Measurements from ENCODE around the gene CFAP100.

CFAP100 gene

GRCh38 chr3:126364731-126365301 is 29.9 kb upstream of the CFAP100 start:
- TF ChIP-seq CTCF (IDR thresholded peaks at IDR 0.05; ENCODE audit: low read length, missing control alignments): no peak
- H3K4me3 ChIP-seq (replicated peaks; ENCODE audit: low read depth, low read length): no peak overlapping the region
- DNase-seq (ENCODE audit: low read depth): no peak

- no peak overlapping the region for H3K4me3 ChIP-seq (replicated peaks; ENCODE audit: low read depth, low read length)
- no peak for DNase-seq (ENCODE audit: low read depth)
- no peak for TF ChIP-seq CTCF (IDR thresholded peaks at IDR 0.05; ENCODE audit: low read length, missing control alignments)
These were observed 29.1 kb upstream of the CFAP100 start for GRCh38 chr3:126365351-126366277.

GRCh38 chr3:126367316-126367805 is 27.3 kb upstream of the CFAP100 start:
- no peak for DNase-seq (ENCODE audit: low read depth)
- no peak for TF ChIP-seq CTCF (IDR thresholded peaks at IDR 0.05; ENCODE audit: low read length, missing control alignments)
- no peak overlapping the region for H3K4me3 ChIP-seq (replicated peaks; ENCODE audit: low read depth, low read length)

- no peak for DNase-seq (ENCODE audit: low read depth)
- H3K4me3 ChIP-seq (replicated peaks; ENCODE audit: low read depth, low read length): no peak overlapping the region
- no peak for TF ChIP-seq CTCF (IDR thresholded peaks at IDR 0.05; ENCODE audit: low read length, missing control alignments)
These were observed 25.2 kb upstream of the CFAP100 start for GRCh38 chr3:126369490-126369889.

- DNase-seq (ENCODE audit: low read depth): no peak
- no peak for TF ChIP-seq CTCF (IDR thresholded peaks at IDR 0.05; ENCODE audit: low read length, missing control alignments)
- H3K4me3 ChIP-seq (replicated peaks; ENCODE audit: low read depth, low read length): no peak overlapping the region
These were observed 24.7 kb upstream of the CFAP100 start for GRCh38 chr3:126370055-126370454.

- no peak for DNase-seq (ENCODE audit: low read depth)
- no peak for TF ChIP-seq CTCF (IDR thresholded peaks at IDR 0.05; ENCODE audit: low read length, missing control alignments)
- H3K4me3 ChIP-seq (replicated peaks; ENCODE audit: low read depth, low read length): no peak overlapping the region
These were observed 24.1 kb upstream of the CFAP100 start for GRCh38 chr3:126370606-126371005.

All from fibroblast of pulmonary artery (primary cell).